GM18951 (cell line): ENCODE measurements around the gene ZNF438.
"Not testable (repeated sequence)": the region's sequence is repeated elsewhere in the genome, so short reads cannot be mapped to it uniquely, and the experiment has no call there.

Source experiments
- POLR2A ChIP-seq: IDR thresholded peaks from 4 replicates; pipeline ENCODE4 v1.6.1; 2011; ENCODE audit warnings: mild to moderate bottlenecking; ENCODE audit not compliant: insufficient read length, insufficient read depth; ENCODE audit errors: extremely low read depth
- in situ Hi-C: fragments of 300-500 bp; cut with MboI; formaldehyde crosslinking; loops from one replicate; pipeline ENCODE4 v1.12.0; 2022; ENCODE audit warnings: low sequenced_read_pairs, mixed read lengths, inconsistent platforms; ENCODE audit not compliant: unreplicated experiment

ZNF438 gene

GRCh38 chr10:30963992-30964930 is 67.4 kb downstream of the ZNF438 start:
- no peak for TF ChIP-seq POLR2A
- in situ Hi-C loops, result no loop called here

- in situ Hi-C loops, result no loop called here
Measured at GRCh38 chr10:30962522-30962921, 69.1 kb downstream of the ZNF438 start.

GRCh38 chr10:30959836-30960210 is 71.8 kb downstream of the ZNF438 start:
- no peak for TF ChIP-seq POLR2A
- in situ Hi-C loops, result no loop called here

More at GRCh38 chr10:30962522-30962921, 69.1 kb downstream of the ZNF438 start:
- TF ChIP-seq POLR2A, result no peak

GRCh38 chr10:30949218-30949617 is 82.4 kb downstream of the ZNF438 start:
- in situ Hi-C loops, result not testable (repeated sequence)

GRCh38 chr10:30944005-30944404 is 87.7 kb downstream of the ZNF438 start:
- no peak for TF ChIP-seq POLR2A
- in situ Hi-C loops, result no loop called here

GRCh38 chr10:30943451-30943850 is 88.2 kb downstream of the ZNF438 start:
- TF ChIP-seq POLR2A, result no peak

GRCh38 chr10:30940256-30940655 is 91.4 kb downstream of the ZNF438 start:
- TF ChIP-seq POLR2A, result no peak
- in situ Hi-C loops, result no loop called here

More at GRCh38 chr10:30943451-30943850, 88.2 kb downstream of the ZNF438 start:
- in situ Hi-C loops, result no loop called here

- in situ Hi-C loops, result no loop called here
Measured at GRCh38 chr10:30939643-30940251, 91.9 kb downstream of the ZNF438 start.

GRCh38 chr10:30935078-30935477 is 96.6 kb downstream of the ZNF438 start:
- in situ Hi-C loops, result no loop called here
- TF ChIP-seq POLR2A, result no peak

More at GRCh38 chr10:30939643-30940251, 91.9 kb downstream of the ZNF438 start:
- no peak for TF ChIP-seq POLR2A

- TF ChIP-seq POLR2A, result no peak
- in situ Hi-C loops, result no loop called here
Measured at GRCh38 chr10:30931094-30931493, 100.6 kb downstream of the ZNF438 start.

- TF ChIP-seq POLR2A, result no peak
- in situ Hi-C loops, result no loop called here
Measured at GRCh38 chr10:30929901-30930520, 101.7 kb downstream of the ZNF438 start.

- in situ Hi-C loops, result not testable (repeated sequence)
Measured at GRCh38 chr10:30929311-30929729, 102.3 kb downstream of the ZNF438 start.

- in situ Hi-C loops, result no loop called here
- TF ChIP-seq POLR2A, result no peak
Measured at GRCh38 chr10:30928742-30929141, 102.9 kb downstream of the ZNF438 start.
